ENCODE data around the gene ACD.

DNA sequence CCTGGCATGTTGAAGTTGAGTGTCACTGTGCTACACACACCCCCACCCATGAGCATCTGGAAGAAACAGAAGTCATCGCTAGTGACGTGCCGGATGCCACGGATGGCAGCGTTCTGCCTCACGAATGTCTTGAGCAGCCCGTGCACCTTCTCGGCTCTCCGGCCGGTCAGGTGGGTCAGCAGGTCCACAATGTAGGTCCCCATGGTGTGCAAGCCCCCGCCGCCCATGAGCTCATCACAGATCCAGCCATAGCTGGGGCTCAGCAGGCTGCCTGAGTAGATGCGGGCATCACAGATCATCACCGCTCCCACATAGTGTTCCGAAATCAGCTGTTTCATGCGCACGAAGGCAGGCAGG is 15.5 kb upstream of the ACD start:
- TF ChIP-seq, protein P1, sequence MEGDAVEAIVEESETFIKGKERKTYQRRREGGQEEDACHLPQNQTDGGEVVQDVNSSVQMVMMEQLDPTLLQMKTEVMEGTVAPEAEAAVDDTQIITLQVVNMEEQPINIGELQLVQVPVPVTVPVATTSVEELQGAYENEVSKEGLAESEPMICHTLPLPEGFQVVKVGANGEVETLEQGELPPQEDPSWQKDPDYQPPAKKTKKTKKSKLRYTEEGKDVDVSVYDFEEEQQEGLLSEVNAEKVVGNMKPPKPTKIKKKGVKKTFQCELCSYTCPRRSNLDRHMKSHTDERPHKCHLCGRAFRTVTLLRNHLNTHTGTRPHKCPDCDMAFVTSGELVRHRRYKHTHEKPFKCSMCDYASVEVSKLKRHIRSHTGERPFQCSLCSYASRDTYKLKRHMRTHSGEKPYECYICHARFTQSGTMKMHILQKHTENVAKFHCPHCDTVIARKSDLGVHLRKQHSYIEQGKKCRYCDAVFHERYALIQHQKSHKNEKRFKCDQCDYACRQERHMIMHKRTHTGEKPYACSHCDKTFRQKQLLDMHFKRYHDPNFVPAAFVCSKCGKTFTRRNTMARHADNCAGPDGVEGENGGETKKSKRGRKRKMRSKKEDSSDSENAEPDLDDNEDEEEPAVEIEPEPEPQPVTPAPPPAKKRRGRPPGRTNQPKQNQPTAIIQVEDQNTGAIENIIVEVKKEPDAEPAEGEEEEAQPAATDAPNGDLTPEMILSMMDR (IDR thresholded peaks at IDR 0.05; ENCODE audit: low read length), result no peak
- TF ChIP-seq EZH2 (IDR thresholded peaks at IDR 0.05; ENCODE audit: borderline replicate concordance, low read length), result no peak
